Suprapubic skin (tissue), 3 donors: ENCODE results near the gene ARID1B.

Experiments
- POLR2AphosphoS5 ChIP-seq, 3 donors: sonication (generic); formaldehyde crosslinking; IDR thresholded peaks; one replicate each; pipeline ENCODE4 v1.6.1; 2017; ENCODE audit warnings: antibody characterized with exemption in 3 of 3
- TF ChIP-seq, protein P1 (sequence below), 2 donors: fragments of 200-600 bp in 1 of 2; fragments of 450-650 bp in 1 of 2; sonication (generic) in 1 of 2; IDR thresholded peaks; one replicate each; pipeline ENCODE4 v1.5.1; 2016 to 2019; ENCODE audit warnings: antibody characterized with exemption in 2 of 2, mild to moderate bottlenecking in 1 of 2, moderate library complexity in 1 of 2

DNA sequence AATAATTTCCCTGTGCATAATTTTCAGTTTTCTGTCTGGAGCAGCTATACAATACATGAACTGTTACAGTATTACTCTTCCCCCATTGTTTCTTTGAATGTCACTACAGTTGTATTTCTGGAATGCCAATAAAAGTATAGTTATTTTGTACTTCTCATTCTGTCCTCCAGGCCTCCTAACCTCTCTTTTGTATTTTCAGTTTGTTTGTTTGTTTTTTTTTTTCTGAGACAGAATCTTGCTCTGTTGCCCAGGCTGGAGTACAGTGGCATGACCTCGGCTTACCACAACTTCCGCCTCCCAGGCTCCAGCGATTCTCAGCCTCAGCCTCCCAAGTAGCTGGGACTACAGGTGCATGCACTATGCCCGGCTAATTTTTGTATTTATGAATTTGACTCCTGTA, 16.8 kb upstream of the ARID1B start:
- TF ChIP-seq, protein P1, sequence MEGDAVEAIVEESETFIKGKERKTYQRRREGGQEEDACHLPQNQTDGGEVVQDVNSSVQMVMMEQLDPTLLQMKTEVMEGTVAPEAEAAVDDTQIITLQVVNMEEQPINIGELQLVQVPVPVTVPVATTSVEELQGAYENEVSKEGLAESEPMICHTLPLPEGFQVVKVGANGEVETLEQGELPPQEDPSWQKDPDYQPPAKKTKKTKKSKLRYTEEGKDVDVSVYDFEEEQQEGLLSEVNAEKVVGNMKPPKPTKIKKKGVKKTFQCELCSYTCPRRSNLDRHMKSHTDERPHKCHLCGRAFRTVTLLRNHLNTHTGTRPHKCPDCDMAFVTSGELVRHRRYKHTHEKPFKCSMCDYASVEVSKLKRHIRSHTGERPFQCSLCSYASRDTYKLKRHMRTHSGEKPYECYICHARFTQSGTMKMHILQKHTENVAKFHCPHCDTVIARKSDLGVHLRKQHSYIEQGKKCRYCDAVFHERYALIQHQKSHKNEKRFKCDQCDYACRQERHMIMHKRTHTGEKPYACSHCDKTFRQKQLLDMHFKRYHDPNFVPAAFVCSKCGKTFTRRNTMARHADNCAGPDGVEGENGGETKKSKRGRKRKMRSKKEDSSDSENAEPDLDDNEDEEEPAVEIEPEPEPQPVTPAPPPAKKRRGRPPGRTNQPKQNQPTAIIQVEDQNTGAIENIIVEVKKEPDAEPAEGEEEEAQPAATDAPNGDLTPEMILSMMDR (IDR thresholded peaks at IDR 0.05): no peak
- TF ChIP-seq POLR2AphosphoS5 (IDR thresholded peaks at IDR 0.05): no peak
